Sigmoid colon (tissue), 7 donors: ENCODE measurements around the gene KSR1. TPM values are rescaled to one million over a fixed set of nuclear protein-coding genes. Genes with fewer than 3 reads are reported as not detected.

Experiments used
- DNase-seq: peaks from one replicate; pipeline ENCODE4 v3.0.0-alpha.2; 2019
- H3K27ac ChIP-seq, 4 donors: fragments of 200-600 bp; sonication (generic); one replicate each; pipeline ENCODE4 v1.5.1; 2016 to 2019; ENCODE audit warnings: mild to moderate bottlenecking in 1 of 4
- H3K27me3 ChIP-seq, 3 donors: fragments of 200-600 bp; sonication (generic); one replicate each; pipeline ENCODE4 v1.5.1; 2019; ENCODE audit warnings: mild to moderate bottlenecking in 1 of 3
- H3K36me3 ChIP-seq, 4 donors: fragments of 200-600 bp; sonication (generic); one replicate each; pipeline ENCODE4 v1.5.1; 2016 to 2019
- H3K4me1 ChIP-seq, 4 donors: fragments of 200-600 bp; sonication (generic); one replicate each; pipeline ENCODE4 v1.5.1; 2017 to 2019
- H3K4me3 ChIP-seq, 4 donors: fragments of 200-600 bp; sonication (generic); one replicate each; pipeline ENCODE4 v1.5.1; 2017 to 2019; ENCODE audit warnings: mild to moderate bottlenecking in 2 of 4, moderate library complexity in 1 of 4
- H3K9me3 ChIP-seq, 4 donors: fragments of 200-600 bp in 3 of 4; sonication (generic) in 3 of 4; one replicate each; pipeline versions ENCODE4 v1.5.1 to v1.6.1; 2013 to 2019
- EP300 ChIP-seq, 4 donors: sonication (generic); formaldehyde crosslinking; IDR thresholded peaks; one replicate each; pipeline ENCODE4 v1.6.1; 2017; ENCODE audit warnings: antibody characterized with exemption in 4 of 4
- POLR2A ChIP-seq, 2 donors: fragments of 450-650 bp; IDR thresholded peaks; one replicate each; pipeline ENCODE4 v1.6.1; 2016; ENCODE audit warnings: antibody characterized with exemption in 2 of 2, mild to moderate bottlenecking in 2 of 2, moderate library complexity in 2 of 2
- POLR2AphosphoS5 ChIP-seq, 4 donors: sonication (generic); formaldehyde crosslinking; IDR thresholded peaks; one replicate each; pipeline ENCODE4 v1.6.1; 2017; ENCODE audit warnings: antibody characterized with exemption in 4 of 4
- WGBS, 2 donors: extraction: QIAGEN DNeasy Blood & Tissue Kit; methylation state at CpG; one replicate each; pipeline ENCODE4 v1.1.7; 2013; 5-methylcytosine and 5-hydroxymethylcytosine counted together
- intact Hi-C: fragments of 100-400 bp; cut with DNase I; formaldehyde crosslinking; loops from one replicate; pipeline ENCODE4 v1.15.1; 2023
- polyA plus RNA-seq, 3 donors: library from polyadenylated mRNA; stranded (reverse); fragments of 200-250 nt; gene quantifications; one replicate each; pipeline ENCODE4 v1.2.3, GENCODE V29; 2013
- total RNA-seq, 4 donors: library from RNA; depleted of rRNA; stranded (reverse); fragments of >200 nt; gene quantifications; one replicate each; pipeline ENCODE4 v1.1.0, GENCODE V29; 2016
- TF ChIP-seq, protein P1 (sequence below), 4 experiments: fragments of 450-650 bp in 3 of 4; fragments of 200-600 bp in 1 of 4; IDR thresholded peaks; one replicate each; pipeline ENCODE4 v1.5.1; 2016 to 2019; ENCODE audit warnings: antibody characterized with exemption in 4 of 4, mild to moderate bottlenecking in 3 of 4, moderate library complexity in 2 of 4
- donor health status: healthy with polysubstance abuse.
- donor health status: Bipolar disorder and iron deficiency.
- donor health status: healthy.

KSR1 gene
- total and polyA plus RNA-seq, 7 donors, result 4.2 to 25.8 (median 18.2) TPM

DNA sequence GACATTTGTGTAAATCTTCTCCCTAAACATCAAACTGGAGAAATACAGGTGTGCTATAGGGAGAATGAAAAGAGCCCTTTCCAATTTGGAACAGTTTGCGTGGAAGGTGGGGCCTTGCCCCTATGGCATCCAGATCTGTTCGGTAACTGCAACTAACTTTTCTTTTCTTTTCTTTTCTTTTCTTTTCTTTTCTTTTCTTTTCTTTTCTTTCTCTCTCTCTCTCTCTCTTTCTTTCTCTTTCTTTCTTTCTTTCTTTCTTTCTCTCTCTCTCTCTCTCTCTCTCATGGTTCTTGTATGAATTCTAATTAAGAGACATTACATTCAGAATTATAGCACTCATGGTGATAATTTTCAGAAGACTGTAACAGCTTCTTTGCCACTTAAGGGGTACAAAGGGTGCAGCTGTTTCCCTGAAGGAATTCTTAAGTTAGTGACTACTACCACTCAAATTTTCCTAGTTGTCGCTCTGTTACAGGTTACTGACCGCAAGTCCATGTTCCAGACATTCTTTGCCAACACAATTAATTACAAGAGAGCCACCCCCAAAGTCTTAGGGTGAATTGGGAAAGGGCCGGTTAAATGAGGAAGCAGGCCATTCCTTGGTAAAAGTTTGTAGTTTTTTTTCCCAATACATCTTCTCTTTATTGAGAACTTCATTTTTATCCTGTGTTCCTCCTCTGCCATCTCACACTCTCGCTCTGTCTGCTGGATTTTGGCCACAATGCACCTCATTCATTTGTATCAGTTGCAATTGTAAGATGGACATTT, 69.8 kb downstream of the KSR1 start:
- no peaks in the 10 kb centered on the region for H3K9me3 ChIP-seq
- no peak overlapping the region for H3K4me3 ChIP-seq
- peak; percentile 20 for DNase-seq
- no peak for TF ChIP-seq POLR2AphosphoS5 (IDR thresholded peaks at IDR 0.05)
- TF ChIP-seq EP300 (IDR thresholded peaks at IDR 0.05), result no peak
- TF ChIP-seq, protein P1, sequence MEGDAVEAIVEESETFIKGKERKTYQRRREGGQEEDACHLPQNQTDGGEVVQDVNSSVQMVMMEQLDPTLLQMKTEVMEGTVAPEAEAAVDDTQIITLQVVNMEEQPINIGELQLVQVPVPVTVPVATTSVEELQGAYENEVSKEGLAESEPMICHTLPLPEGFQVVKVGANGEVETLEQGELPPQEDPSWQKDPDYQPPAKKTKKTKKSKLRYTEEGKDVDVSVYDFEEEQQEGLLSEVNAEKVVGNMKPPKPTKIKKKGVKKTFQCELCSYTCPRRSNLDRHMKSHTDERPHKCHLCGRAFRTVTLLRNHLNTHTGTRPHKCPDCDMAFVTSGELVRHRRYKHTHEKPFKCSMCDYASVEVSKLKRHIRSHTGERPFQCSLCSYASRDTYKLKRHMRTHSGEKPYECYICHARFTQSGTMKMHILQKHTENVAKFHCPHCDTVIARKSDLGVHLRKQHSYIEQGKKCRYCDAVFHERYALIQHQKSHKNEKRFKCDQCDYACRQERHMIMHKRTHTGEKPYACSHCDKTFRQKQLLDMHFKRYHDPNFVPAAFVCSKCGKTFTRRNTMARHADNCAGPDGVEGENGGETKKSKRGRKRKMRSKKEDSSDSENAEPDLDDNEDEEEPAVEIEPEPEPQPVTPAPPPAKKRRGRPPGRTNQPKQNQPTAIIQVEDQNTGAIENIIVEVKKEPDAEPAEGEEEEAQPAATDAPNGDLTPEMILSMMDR (IDR thresholded peaks at IDR 0.05), result no peak
- no peak for TF ChIP-seq POLR2A (IDR thresholded peaks at IDR 0.05)
- 96 to 97% methylated on average over 6 of the region's 6 CpGs for WGBS, 2 donors
- no peaks in the 10 kb centered on the region for H3K36me3 ChIP-seq
- no peaks in the 10 kb centered on the region for H3K27me3 ChIP-seq
- peaks cover 0 to 47% (median 24%) of the 10 kb centered on the region in 4 donors for H3K4me1 ChIP-seq
- no peak overlapping the region for H3K27ac ChIP-seq
- intact Hi-C loops, result no loop called here

DNA sequence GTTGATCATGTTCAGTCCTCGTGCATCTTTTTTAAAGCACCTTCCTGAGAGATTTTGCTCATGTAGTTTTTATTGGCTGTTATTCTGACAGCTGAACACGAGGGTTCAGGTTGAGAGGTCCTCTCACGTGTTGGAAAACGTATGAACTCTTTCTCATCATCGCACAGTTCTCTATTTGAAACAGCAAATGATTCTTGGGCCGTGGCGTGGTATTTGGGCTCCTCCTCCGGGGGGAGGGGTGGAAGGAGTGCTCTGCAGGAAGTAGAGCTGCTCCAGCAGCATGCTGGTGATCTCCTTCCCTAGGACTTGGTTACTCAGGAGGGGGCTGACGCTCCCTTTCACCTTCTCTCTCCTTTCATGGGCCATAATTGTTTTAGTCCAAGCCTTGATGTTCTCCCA, 70.4 kb downstream of the KSR1 start:
- 9 to 11% methylated on average over 9 of the region's 9 CpGs for WGBS, 2 donors
- Histone ChIP-seq H3K4me1 (peaks cover 0 to 42% (median 19%) of the 10 kb centered on the region in 4 donors), H3K27me3 (no peaks in the 10 kb centered on the region), H3K27ac (peak overlapping the region in 1 of 4 donors; percentile 25), H3K4me3 (no peak overlapping the region), H3K9me3 (no peaks in the 10 kb centered on the region), H3K36me3 (no peaks in the 10 kb centered on the region)
- peak; percentile 71 for DNase-seq
- intact Hi-C loops, result no loop called here
- TF ChIP-seq, protein P1 (IDR thresholded peaks at IDR 0.05), result no peak
- TF ChIP-seq POLR2AphosphoS5 (IDR thresholded peaks at IDR 0.05), result no peak
- TF ChIP-seq EP300 (IDR thresholded peaks at IDR 0.05), result no peak
- TF ChIP-seq POLR2A (IDR thresholded peaks at IDR 0.05), result no peak

DNA sequence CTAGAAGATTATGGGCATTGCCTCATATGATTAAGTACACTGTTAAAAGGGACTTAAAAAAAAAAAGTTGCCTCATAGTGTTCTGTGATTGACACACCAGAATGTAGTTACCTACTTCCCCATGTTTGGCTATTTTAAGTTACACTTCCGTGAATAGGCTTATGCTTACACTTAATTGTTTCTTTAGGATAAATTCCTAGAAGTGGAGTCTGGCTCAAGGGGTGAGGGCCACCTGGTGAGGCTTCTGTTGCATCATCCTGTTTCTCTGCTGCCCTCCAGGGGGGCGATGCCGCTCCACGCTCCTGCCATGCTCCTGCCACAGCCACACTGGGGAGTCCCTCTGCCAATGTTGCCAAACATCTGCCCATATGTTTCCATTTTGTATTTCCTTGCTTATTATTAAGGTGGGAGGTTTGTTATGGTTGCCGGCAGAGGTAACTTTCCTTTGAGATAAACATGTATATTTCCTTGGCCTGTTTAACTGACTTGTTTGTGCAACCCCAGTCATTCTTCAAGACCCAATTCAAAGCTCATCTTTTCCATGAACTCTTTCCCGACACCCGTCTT, 73.1 kb downstream of the KSR1 start:
- Histone ChIP-seq H3K27me3 (no peaks in the 10 kb centered on the region), H3K36me3 (no peaks in the 10 kb centered on the region), H3K4me3 (no peak overlapping the region), H3K27ac (no peak overlapping the region), H3K4me1 (peaks cover 0 to 48% (median 24%) of the 10 kb centered on the region in 4 donors), H3K9me3 (no peaks in the 10 kb centered on the region)
- DNase-seq, result peak; percentile 58
- WGBS, 2 donors, result 70 to 85% methylated on average over 7 of the region's 7 CpGs
- intact Hi-C loops, result no loop called here
- TF ChIP-seq POLR2AphosphoS5 (IDR thresholded peaks at IDR 0.05) (peak in 1 of 4 donors; percentile 29), POLR2A (IDR thresholded peaks at IDR 0.05) (no peak)

DNA sequence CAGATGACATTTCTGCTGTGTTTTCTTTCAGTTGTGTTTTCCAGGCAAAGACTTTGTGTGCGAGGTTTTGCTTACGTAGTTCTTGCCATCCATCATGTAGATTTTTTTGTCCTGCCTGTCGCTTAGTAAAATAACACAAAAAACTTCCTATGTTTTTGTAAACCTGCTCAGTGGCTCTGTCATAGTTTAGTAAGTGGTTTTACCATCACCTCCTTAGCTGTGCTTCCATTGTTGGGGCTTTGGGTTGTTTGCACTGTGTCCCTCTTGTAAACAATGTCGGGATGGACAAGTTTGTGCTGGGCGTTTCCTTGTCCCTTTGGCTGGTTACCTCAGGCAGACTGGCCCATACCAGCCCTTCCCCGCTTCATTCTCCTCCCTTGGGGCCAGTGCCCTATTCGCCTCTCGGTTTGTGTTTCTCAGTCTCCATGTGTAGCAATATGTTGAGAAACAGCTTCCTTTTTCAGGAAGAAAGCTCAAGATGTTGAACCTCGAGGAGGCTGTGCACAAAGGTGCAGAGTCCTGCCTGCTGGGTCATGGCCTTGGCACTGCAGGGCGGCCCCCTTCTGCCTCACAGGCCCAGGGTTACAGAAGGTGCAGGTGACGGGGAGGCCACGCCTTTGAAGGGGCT, 74.6 kb downstream of the KSR1 start:
- WGBS, 2 donors, result 61 to 69% methylated on average over 12 of the region's 12 CpGs
- H3K4me1 ChIP-seq, result peaks cover 0 to 54% (median 40%) of the 10 kb centered on the region in 4 donors

DNA sequence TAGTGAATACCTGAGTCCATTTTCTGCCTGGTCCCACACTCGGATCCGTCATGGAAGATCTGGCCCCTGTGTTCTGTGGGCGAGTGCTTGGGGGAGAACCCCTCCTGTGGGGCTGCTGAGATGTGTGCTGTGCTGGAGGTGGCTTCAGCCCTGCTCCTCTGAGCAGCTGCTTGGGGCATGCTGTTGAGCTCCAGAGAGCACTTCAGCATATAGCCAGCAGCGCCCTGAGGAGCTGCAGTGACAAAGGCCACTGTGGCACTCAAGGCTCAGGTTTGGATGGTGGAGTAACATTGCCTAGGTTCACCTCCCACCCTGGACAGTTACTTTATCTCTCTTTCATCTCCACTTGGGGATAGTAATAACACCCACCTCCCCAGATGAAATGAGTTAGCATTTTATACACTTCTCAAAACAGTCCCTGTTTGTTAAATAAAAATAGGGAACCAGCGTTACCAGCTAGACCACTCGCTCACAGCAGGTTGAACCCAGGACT, 75.3 kb downstream of the KSR1 start:
- no peaks in the 10 kb centered on the region for H3K27me3 ChIP-seq
- H3K9me3 ChIP-seq, result no peaks in the 10 kb centered on the region
- H3K4me1 ChIP-seq, result peaks cover 0 to 56% (median 45%) of the 10 kb centered on the region in 4 donors
- intact Hi-C loops, result no loop called here
- peak overlapping the region in 2 of 4 donors; percentile 21 to 48 for H3K27ac ChIP-seq
- DNase-seq, result peak; percentile 60
- 85 to 92% methylated on average over 6 of the region's 6 CpGs for WGBS, 2 donors
- TF ChIP-seq POLR2A (IDR thresholded peaks at IDR 0.05) (no peak), POLR2AphosphoS5 (IDR thresholded peaks at IDR 0.05) (no peak), EP300 (IDR thresholded peaks at IDR 0.05) (no peak)
- TF ChIP-seq, protein P1 (IDR thresholded peaks at IDR 0.05), result no peak
- no peak overlapping the region for H3K4me3 ChIP-seq
- no peaks in the 10 kb centered on the region for H3K36me3 ChIP-seq

More for the DNA sequence above, 74.6 kb downstream of the KSR1 start:
- intact Hi-C loops, result no loop called here
- peak; percentile 64 for DNase-seq
- Histone ChIP-seq H3K27ac (peak overlapping the region in 2 of 4 donors; percentile 21 to 48), H3K9me3 (no peaks in the 10 kb centered on the region), H3K36me3 (no peaks in the 10 kb centered on the region), H3K27me3 (no peaks in the 10 kb centered on the region), H3K4me3 (no peak overlapping the region)
- TF ChIP-seq POLR2A (IDR thresholded peaks at IDR 0.05) (no peak), EP300 (IDR thresholded peaks at IDR 0.05) (peak in 1 of 4 donors; percentile 31)
